Adipose tissue (tissue), 3 donors: ENCODE data around the gene SUCLG2. TPM values are rescaled to one million over a fixed set of nuclear protein-coding genes. Genes with fewer than 3 reads are reported as not detected.

Source experiments
- H3K27ac ChIP-seq: one replicate; pipeline ENCODE4 v1.5.1; 2013; ENCODE audit warnings: low read depth, low read length
- WGBS, 3 donors: extraction: QIAGEN DNeasy Blood & Tissue Kit; methylation state at CpG; one replicate each; pipeline ENCODE4 v1.1.7; 2013; 5-methylcytosine and 5-hydroxymethylcytosine counted together
- polyA plus RNA-seq, 3 donors: library from polyadenylated mRNA; stranded (reverse); fragments of 200-250 nt; gene quantifications; one replicate each; pipeline ENCODE4 v1.2.3, GENCODE V29; 2013
- donor health status: healthy with polysubstance abuse.
- donor health status: Bipolar disorder and iron deficiency.
- donor health status: healthy.

Gene SUCLG2
- polyA plus RNA-seq, 3 donors, result 26.2 to 64.3 (median 50.3) TPM

DNA sequence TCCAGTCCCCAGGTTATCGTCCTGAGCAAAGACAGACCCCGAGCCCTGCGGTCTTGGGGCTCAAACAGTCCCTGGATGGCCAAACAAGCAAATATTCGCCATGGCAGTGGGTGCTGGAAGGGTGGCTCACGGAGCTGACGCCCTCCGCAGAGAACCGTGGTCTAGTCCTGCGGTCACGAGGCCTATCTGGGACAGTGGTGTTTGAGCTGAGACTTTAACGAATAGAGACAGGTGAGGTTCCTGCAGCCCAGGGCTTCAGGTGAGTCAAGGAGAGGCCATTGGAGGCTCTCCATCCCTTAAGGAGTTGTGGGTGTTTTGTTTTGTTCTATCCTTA is 399 bp upstream of the SUCLG2 start:
- WGBS, 3 donors, result 12 to 27% (median 21%) methylated on average over 11 of the region's 11 CpGs
- H3K27ac ChIP-seq, result no peak overlapping the region

DNA sequence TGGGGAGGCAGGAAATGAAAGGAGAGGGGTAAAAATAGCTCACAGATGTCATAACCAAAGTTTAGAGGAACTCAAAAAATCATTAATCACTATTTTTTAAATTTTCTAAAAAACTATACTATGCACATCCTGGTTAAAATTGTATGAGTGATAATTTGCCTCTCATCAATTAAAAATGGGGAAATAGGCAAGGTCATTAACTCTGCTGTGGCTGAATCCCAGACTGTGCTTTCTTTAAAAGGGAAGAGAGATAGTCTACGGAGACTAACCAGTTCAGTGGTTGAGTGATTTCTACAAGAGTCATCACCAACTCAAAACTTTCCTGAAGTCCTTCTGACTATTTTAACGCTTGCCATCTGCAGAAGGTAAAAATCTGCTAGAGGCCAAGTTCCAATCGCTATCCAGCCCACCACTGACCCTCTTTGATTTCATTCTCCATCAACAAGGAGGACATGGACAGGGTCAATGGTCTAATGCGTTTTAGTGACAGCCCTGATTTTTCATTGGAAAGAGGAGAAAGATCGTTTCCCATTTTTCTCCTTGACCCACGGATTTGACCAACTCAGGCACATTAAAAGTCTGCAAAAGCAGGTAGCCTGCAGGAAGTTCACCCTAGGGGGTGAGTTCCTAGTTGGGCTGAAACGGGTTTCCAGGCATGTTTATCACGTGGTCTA is 850 bp downstream of the SUCLG2 start:
- 14 to 20% (median 18%) methylated on average over 8 of the region's 8 CpGs for WGBS, 3 donors
- H3K27ac ChIP-seq, result no peak overlapping the region

DNA sequence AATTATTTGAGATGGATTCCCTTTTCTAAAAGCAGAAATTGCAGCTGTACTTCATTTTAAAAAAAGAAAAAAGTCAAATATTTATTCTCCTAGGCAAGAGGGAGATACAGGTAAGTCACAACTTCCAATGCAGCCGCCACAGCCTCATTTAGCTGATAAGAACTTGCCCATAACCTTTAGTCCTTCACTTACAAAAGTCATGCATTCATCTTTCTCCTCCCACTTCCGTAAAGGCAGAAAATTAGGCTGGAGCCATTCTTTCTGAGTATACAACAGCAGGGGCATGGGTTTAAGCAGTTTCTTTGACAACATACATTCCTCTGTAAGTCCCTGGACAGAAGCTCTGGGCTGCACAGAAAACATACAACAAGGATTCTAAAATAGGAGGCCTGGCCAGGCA is 4.3 kb downstream of the SUCLG2 start:
- WGBS, 3 donors, result 19 to 84% (median 83%) methylated on average over 2 of the region's 2 CpGs

DNA sequence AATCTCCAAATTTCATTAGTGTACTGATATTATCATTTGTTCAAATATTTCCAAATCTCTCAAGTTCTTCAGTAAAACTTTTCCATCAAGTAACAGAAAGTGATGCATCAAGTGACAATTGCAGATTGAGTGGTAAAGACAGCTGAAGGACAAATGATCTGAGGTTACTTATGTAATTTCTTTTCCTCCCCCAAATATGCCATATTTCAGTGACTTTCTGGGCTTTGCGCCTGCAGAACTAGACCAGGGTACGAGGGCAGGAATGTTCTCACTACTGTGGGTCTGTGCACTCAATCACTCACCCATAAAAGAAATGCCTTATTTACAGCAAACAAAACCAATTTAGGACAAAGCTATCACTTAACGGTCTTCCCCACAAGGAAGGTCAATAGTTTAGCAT is 4.7 kb downstream of the SUCLG2 start:
- 60 to 82% (median 75%) methylated on average over 3 of the region's 3 CpGs for WGBS, 3 donors
- H3K27ac ChIP-seq, result no peak overlapping the region

More for the DNA sequence above, 4.3 kb downstream of the SUCLG2 start:
- no peak overlapping the region for H3K27ac ChIP-seq

DNA sequence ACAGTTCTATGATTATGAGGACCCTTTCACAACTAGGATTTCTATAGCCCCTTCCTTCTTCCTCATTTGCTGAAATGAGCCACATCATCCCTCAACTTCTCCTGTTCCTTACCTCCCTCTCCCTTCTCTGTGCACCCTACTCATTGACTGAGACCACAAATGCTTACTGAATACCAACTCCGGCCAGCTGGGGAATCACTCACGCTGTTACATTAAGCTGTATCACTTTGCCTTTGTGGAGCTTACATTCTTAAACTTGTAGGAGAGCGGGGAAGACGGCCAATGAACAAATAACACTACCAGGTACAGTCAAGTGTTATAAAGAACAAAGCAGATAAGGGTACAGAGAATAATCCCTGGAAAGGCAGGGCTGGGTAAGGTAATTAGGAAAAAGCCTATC is 5.7 kb downstream of the SUCLG2 start:
- WGBS, 3 donors, result 33 to 88% (median 76%) methylated on average over 4 of the region's 4 CpGs
- no peak overlapping the region for H3K27ac ChIP-seq

DNA sequence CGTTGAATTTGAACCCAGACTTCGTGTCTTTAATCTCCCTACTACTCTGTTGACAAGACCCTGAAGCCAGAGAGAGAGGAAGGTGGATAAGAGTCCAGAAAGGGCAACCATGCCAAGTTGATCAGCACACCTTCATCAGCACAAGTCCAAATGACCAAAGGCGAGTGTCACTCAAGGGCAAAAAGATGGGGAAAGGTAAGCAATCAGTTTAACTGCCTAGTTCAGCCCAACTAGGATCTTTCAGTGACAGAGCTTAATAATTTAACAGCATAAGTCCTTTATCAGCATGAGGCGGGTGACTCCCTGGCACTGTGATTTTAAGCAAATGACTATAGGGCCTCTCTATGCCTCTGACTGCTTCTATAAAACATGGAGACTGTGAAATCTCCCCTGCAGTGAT is 6.2 kb downstream of the SUCLG2 start:
- no peak overlapping the region for H3K27ac ChIP-seq
- WGBS, 3 donors, result 50 to 97% (median 94%) methylated on average over 4 of the region's 4 CpGs

DNA sequence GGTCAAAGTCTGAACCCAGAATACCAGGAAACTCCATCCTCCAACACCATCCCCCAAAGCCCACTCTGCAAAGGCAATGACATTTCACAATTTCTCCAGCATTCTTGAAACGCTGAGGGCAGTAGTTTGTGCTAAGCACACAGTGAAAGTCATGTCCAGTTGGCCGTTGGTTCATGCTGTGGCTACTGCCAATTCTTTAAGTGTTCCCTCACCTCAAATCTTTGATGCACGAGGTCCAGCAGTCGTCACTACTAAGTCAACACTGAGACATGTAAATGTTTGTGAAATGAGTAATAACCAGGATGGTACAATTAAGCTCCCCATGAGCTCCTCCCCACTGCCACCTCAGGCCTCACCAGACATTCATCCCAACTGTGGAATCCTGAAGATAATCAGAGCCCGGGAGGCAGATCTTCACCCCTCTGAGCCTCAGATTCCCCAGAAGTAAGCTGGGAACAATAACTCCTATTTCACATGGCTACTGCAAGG is 7.0 kb downstream of the SUCLG2 start:
- WGBS, 3 donors, result 50 to 91% (median 83%) methylated on average over 5 of the region's 5 CpGs
- no peak overlapping the region for H3K27ac ChIP-seq

DNA sequence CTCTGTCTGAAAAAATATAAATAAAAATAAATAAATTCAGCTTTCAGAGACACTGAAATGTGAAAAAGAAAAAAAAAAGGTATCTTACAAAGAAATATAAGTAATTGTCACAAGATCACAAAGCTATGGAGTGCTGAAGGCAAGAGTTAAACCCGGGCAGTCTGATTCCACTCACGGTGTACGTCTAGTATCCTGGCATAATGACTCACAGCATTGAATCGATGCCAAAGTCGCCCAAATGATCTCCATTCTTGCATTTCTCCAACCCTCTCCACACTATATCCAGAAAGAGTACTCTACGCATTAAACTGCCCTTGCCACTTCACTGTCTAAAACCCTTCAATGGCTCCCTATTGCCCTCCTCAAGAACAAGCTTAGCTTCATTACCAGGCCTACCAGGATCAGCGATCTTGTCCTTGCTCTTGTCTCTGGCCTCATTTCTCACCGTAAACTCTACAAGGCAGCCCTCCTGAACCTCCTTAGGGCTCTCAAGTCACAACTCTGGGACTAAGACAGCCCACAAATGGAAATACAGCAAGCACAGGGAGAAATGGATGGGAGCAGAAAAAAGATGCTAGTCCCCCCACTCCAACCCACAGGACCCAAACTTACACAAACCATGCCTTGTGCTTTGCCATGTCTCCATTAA is 7.7 kb downstream of the SUCLG2 start:
- WGBS, 3 donors, result 85 to 93% (median 89%) methylated on average over 8 of the region's 8 CpGs
- no peak overlapping the region for H3K27ac ChIP-seq

DNA sequence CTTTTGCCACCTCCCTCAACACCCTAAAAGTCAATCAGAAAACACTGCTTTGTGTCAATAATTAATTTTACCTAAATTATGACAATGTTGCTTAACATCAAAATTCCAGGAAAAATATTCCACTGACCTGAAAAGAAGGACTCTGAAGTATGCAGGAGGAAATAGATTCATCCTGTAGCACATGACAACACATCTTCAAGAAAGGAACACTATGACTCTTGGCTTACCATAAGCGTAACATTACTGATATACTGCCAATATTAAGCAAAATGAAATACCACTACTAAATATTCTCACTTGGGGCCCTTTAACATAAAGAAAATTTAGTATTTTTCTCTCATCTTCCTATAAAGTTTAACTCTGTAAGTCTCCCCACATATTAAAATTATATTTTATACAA is 9.6 kb downstream of the SUCLG2 start:
- WGBS, 3 donors, result 92 to 100% (median 97%) methylated on average over 1 of the region's 1 CpG
- H3K27ac ChIP-seq, result no peak overlapping the region

DNA sequence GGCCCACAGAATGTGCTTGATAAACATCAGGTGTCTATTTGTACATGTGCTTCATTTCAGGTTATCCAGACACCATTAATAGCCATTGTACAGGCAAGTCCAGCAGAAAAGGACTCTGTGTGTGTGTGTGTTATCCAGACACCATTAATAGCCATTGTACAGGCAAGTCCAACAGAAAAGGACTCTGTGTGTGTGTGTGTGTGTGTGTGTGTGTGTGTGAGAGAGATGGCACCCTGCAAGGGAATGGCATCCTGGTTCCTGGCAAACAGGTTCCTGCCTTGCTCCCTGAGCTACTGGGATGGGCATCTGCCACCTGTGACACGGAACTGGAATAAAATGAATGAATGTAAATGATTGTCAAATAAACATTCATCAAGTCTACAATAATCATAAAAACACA is 11.7 kb downstream of the SUCLG2 start:
- WGBS, 3 donors, result 79 to 92% (median 91%) methylated on average over 1 of the region's 1 CpG
- no peak overlapping the region for H3K27ac ChIP-seq

DNA sequence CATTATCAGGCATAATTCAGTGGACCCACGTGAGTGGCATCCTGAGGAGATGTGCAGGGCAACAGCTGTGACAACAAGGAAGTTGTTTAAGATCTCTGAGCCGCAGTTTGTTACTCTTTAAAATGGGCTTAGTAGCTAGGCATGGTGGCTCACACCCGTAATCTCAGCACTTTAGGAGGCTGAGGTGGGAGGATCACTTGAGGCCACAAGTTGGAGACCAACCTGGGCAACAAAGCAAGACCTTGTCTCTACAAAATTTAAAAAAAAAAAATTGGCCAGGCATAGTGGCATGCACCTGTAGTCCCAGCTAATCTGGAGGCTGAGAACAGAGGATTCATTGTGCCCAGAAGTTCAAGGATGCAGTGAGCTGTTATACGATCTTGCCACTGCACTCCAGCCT is 12.2 kb downstream of the SUCLG2 start:
- WGBS, 3 donors, result 90 to 91% (median 91%) methylated on average over 4 of the region's 4 CpGs
- H3K27ac ChIP-seq, result no peak overlapping the region

DNA sequence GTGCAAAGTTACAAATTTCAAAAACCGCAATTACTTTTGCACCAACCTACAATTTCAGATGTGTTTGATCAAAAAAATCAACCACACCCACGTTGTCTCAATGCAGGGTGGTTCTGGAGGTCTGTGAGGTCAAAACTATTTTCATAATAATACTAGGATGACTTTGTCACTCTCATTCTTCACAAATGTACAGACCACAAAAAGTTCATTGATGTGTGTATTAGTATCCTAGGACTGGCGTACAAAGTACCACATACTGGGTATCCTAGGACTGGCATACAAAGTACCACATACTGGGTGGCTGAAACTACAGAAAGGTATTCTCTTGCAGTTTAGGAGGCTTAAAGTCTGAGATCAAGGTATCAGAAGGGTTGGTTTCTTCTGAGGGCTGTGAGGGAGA is 13.0 kb downstream of the SUCLG2 start:
- H3K27ac ChIP-seq, result no peak overlapping the region
- 92 to 94% (median 93%) methylated on average over 3 of the region's 3 CpGs for WGBS, 3 donors

DNA sequence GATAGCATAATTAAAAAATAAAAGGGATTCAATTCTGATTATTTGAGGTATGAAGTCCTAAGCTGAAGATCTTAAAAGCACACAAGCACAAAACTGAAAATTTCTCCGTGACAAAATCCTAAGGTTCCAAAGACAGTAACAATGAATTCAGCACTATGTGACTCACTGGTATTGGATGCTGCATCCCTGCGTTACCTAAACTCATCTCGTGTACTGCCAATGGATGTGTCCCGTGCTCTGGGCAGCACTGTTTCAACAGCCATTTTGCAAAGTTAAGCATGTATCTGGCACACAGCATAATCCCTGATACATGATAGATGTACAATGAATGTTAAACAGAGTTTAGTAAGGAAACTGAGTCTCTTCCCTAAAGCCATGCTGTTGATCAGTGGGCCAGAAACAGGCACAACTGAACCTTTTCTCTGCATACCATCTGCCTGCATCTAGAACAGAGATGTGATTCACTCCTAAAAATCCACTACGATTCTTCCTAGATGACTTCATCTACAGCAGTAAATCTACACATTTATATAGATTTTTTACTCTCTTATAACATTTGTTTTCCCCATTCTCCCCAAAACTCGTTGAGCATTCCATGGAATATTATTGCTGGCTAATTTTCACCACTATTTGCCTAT is 14.3 kb downstream of the SUCLG2 start:
- 86 to 97% (median 94%) methylated on average over 6 of the region's 6 CpGs for WGBS, 3 donors
- no peak overlapping the region for H3K27ac ChIP-seq

DNA sequence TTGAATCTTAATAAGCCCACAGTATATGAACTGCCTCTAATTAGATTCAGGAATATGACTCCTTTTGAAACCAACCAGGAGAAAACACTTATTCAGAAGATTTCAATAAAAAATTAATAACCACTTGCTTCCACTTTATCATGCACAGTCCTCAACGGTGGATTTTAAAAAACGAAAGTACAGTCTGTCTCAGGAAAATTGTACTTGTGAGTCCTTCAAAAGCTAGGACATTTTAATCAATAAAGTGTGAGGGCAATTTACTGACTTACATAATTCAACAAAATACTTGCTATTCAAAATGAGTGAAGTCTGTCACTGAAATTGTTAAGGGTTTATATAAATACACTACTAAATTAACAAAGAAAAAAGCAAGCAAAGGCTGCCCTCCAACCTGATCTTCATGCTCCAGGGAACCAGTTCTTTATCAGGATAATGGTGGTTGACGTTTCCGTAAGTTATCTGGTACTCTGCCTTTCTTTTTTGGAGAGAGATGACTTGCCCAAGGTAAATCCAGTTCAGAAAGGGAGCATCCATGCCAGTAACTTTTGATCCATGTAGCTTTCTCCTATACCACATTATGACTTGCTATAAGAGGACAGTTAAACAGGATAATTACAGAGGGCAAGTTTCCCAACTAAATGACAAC is 17.0 kb downstream of the SUCLG2 start:
- no peak overlapping the region for H3K27ac ChIP-seq
- WGBS, 3 donors, result 38 to 92% (median 92%) methylated on average over 4 of the region's 4 CpGs

DNA sequence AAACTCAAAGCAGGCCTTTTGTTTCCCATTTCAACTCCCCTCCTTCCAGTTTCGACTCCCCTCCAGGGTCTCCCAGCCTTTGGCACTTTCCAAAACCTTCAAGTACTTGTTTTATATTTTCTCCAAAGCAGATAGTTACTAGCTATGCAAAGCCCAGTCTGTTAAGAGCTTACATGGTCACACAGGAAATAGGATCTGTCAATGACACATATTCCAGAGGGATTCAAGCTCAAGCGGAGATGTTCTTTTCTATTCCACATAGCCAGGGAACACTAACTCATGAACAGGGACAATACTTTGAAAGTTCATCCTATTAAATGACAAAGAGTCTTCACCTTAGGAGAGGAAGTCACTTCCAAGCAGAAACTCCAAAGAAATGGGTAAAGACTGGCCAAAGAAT is 18.6 kb downstream of the SUCLG2 start:
- no peak overlapping the region for H3K27ac ChIP-seq
- WGBS, 3 donors, result 86 to 94% (median 89%) methylated on average over 2 of the region's 2 CpGs

DNA sequence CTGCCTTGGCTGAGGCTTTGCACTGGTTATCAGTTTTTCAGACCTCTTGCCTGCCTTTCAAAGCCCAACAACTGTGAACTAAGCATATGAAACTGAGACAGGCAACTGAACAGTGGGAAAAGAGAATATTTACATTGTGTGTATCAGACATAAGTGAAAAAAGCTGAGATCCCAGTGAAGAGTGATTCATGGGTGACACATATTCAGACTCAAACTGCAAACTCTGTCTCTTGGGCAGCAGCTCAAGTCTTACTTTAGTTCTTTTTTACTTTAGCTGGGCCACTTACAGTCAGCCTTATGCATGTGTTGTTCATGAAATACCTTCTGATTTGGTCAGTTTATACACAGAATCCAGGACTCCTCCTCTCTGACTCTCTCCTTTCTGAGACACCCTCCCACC is 19.2 kb downstream of the SUCLG2 start:
- no peak overlapping the region for H3K27ac ChIP-seq

DNA sequence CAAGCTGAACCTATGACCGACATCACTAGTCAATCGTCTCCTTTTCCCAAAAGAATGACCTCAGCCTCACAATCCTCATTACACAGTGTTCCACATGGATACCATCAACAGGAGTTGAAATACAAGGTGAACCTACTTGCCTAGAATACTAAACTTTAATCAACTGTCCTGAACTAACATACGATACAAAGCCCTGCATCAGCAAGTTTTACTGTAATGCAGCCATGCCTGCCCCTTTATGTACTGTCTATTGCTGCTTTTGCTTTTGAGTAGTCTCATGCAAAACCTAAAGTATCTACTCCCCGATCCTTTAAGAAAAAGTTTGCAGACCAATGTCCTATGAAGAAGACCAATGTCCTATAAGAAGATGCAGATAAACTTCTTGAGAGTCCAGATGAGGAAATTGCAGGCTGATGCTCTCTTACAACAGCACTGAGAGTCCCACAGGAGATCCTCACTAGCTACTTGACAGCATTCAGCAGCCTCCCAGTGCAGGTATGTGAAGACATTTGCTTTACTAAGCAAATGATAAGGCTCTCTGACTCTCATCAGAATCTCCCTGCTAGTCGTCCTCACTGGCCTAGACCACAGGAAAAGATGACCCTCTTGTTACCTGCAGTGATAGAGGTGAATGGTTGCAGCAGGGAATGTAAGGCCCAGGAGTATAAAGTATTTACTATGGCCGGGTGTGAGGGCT is 23.6 kb downstream of the SUCLG2 start:
- WGBS, 3 donors, result 74 to 86% (median 84%) methylated on average over 6 of the region's 6 CpGs
- no peak overlapping the region for H3K27ac ChIP-seq

DNA sequence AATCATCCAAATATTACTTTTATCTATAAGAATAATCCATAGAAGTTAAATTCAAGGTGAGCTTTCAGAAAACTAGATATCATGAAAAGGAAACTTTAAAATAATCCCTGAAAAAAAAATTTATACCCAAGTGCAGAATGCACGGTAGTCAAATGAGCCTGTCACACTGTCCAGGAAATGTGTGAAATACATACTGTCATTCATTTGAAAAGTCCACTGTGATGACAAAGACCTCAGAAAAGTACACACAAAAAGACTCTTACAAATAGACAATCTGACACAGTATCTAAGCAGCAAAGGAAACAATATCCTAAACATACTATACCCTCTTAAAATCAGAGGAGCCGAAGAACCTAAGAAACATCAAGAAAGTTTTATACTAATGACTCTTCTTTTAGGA is 29.7 kb downstream of the SUCLG2 start:
- WGBS, 3 donors, result 85 to 93% (median 90%) methylated on average over 2 of the region's 2 CpGs
- H3K27ac ChIP-seq, result no peak overlapping the region

DNA sequence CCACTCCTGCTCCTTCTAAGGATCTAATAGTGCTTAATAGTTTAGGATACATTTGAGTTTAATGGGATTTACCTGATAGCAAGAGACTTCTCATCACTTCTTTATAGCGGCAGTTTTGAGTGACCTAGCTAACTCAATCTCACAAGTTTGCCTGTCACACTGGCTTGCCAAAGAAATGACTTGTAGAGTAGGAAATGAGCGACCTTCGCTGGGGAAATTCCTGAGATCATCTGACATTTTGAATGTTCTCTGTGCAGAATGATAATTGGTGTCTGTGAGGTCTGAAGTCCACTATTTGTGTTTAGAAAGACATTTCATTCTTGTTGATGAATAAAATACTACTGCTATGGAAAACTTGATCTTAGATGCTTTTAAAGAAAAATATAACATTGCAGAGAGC is 30.3 kb downstream of the SUCLG2 start:
- no peak overlapping the region for H3K27ac ChIP-seq
- WGBS, 3 donors, result 85 to 93% (median 89%) methylated on average over 3 of the region's 3 CpGs
